ENCODE measurements around the gene ABCC3.
"Not testable (repeated sequence)": the region's sequence is repeated elsewhere in the genome, so short reads cannot be mapped to it uniquely, and the experiment has no call there.

Gene ABCC3

DNA sequence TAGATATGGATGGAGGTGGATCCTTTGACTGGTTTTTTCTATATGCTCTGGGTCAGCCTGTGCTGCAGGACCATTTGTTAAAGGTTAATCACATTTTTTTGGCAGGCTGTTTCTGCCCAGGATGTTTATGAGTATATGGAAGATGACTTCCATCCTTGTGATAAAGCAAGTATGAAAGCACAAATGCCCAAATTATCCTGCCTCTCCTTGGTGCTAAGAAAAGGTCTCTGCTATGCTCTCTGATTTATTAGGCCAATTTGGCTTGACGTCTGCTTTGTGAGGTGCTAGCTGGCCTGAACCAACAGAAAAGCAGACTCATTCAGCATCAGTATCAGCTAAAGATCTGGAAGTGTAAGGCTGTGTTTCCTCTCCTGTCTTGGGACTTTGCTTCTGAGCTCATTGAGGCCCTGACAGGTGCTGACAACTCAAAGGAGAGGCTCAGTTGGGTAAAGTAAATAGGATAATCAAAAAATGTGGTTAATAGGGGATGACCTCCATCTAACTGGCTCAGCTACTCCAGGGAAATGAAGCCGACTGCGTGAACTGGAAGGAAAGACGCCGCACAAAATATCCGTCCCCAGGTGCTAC, 57.9 kb downstream of the ABCC3 start:
- Histone ChIP-seq H3K36me3 (ENCODE audit: control insufficient read depth, low read depth, low read length) (peaks cover 38% of the 10 kb centered on the region), H3K4me3 (ENCODE audit: low read length) (no peak overlapping the region), H3K4me1 (ENCODE audit: control insufficient read depth, low read depth, low read length) (peaks cover 11% of the 10 kb centered on the region), H3K27ac (ENCODE audit: low read length) (no peak overlapping the region), H3K9ac (ENCODE audit: low read length) (no peak overlapping the region), H3K9me3 (ENCODE audit: control insufficient read depth, low read depth, low read length) (no peaks in the 10 kb centered on the region), H3K27me3 (ENCODE audit: control insufficient read depth, insufficient read depth, low read length) (no peaks in the 10 kb centered on the region)

GRCh38 chr17:50693036-50693682, 58.5 kb downstream of the ABCC3 start:
- Histone ChIP-seq H3K4me1 (ENCODE audit: control insufficient read depth, low read depth, low read length) (peaks cover 11% of the 10 kb centered on the region), H3K36me3 (ENCODE audit: control insufficient read depth, low read depth, low read length) (peaks cover 45% of the 10 kb centered on the region), H3K9ac (ENCODE audit: low read length) (no peak overlapping the region), H3K27ac (ENCODE audit: low read length) (no peak overlapping the region), H3K27me3 (ENCODE audit: control insufficient read depth, insufficient read depth, low read length) (no peaks in the 10 kb centered on the region), H3K9me3 (ENCODE audit: control insufficient read depth, low read depth, low read length) (no peaks in the 10 kb centered on the region), H3K4me3 (ENCODE audit: low read length) (no peak overlapping the region)

GRCh38 chr17:50696365-50696879, 61.7 kb downstream of the ABCC3 start:
- H3K9ac ChIP-seq (ENCODE audit: low read length), result no peak overlapping the region
- peaks cover 70% of the 10 kb centered on the region for H3K36me3 ChIP-seq (ENCODE audit: control insufficient read depth, low read depth, low read length)
- no peak overlapping the region for H3K4me3 ChIP-seq (ENCODE audit: low read length)
- no peaks in the 10 kb centered on the region for H3K9me3 ChIP-seq (ENCODE audit: control insufficient read depth, low read depth, low read length)
- no peaks in the 10 kb centered on the region for H3K27me3 ChIP-seq (ENCODE audit: control insufficient read depth, insufficient read depth, low read length)
- no peak overlapping the region for H3K27ac ChIP-seq (ENCODE audit: low read length)
- H3K4me1 ChIP-seq (ENCODE audit: control insufficient read depth, low read depth, low read length), result no peaks in the 10 kb centered on the region

DNA sequence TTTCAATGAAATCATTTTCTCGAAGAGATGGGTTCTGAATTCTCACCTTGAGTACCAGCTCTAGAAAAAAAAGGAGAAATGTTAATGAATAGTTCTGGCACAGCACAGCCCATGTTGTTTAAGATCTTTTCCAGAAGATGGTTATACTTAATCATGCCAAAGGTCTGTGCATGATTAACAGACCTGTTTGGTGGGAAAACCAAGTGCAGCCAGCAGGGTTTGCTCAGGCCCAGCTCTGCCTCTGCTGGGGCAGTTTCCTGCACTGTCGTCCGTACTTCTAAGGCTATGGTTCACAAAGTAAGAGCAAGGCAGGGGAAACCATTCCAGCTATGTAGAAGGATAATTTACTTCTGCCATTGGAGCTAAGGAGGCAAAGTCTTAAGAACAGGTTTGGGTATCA, 62.4 kb downstream of the ABCC3 start:
- H3K9me3 ChIP-seq (ENCODE audit: control insufficient read depth, low read depth, low read length), result no peaks in the 10 kb centered on the region
- H3K4me1 ChIP-seq (ENCODE audit: control insufficient read depth, low read depth, low read length), result no peaks in the 10 kb centered on the region
- no peak overlapping the region for H3K4me3 ChIP-seq (ENCODE audit: low read length)
- no peak overlapping the region for H3K27ac ChIP-seq (ENCODE audit: low read length)
- H3K27me3 ChIP-seq (ENCODE audit: control insufficient read depth, insufficient read depth, low read length), result no peaks in the 10 kb centered on the region
- no peak overlapping the region for H3K9ac ChIP-seq (ENCODE audit: low read length)
- peaks cover 70% of the 10 kb centered on the region for H3K36me3 ChIP-seq (ENCODE audit: control insufficient read depth, low read depth, low read length)

DNA sequence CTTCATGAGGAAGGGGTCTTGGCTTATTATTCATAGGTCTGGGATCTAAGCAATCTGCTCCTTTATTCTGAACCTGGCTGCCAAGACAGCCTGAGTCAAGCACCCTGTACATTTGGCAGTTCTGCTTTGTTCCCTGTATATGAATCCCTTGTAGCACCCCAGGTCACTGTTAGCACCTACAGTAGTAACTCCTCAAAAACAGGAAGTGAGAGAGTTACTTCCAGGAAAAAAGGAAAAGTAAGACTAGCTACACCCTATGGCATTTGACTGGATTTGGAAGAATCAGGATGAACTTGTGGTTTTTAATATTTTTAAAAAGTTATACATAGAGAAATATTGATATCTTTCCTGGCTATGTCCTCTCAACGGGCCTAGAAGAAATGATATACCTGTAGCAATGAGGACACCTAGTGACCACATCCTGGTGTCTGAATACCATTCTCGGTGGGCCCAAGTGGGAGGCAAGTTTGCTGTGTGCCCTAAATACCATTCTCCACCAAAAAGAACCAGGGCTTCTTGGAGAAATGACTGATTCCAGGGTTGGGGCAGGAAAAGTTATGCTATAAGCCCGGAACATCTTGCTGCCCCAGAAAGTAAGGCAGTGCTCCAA, 63.1 kb downstream of the ABCC3 start:
- Histone ChIP-seq H3K4me3 (ENCODE audit: low read length) (no peak overlapping the region), H3K27me3 (ENCODE audit: control insufficient read depth, insufficient read depth, low read length) (no peaks in the 10 kb centered on the region), H3K4me1 (ENCODE audit: control insufficient read depth, low read depth, low read length) (no peaks in the 10 kb centered on the region), H3K36me3 (ENCODE audit: control insufficient read depth, low read depth, low read length) (peaks cover 66% of the 10 kb centered on the region), H3K9ac (ENCODE audit: low read length) (no peak overlapping the region), H3K27ac (ENCODE audit: low read length) (no peak overlapping the region), H3K9me3 (ENCODE audit: control insufficient read depth, low read depth, low read length) (no peaks in the 10 kb centered on the region)

DNA sequence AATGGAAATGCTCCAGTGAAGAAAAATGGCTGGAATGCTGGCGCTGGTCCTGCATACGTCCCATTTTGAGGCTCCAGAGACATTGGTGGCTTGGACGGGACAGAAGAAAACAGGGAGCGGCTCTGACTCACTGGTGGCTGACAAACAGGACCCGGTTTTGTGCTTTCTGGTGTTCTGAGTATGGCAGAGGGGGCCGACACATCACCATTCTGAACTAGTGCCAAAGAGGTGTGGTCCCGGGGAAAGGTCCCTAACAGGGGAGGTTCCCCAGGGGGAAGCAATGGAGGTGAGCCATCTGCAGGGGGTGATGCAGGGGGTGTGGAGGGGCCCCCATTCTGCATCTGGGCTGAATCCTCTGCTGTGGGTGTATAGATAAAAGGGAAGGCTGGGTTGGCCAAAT, 64.7 kb downstream of the ABCC3 start:
- no peak overlapping the region for H3K9ac ChIP-seq (ENCODE audit: low read length)
- no peaks in the 10 kb centered on the region for H3K4me1 ChIP-seq (ENCODE audit: control insufficient read depth, low read depth, low read length)
- H3K27me3 ChIP-seq (ENCODE audit: control insufficient read depth, insufficient read depth, low read length), result no peaks in the 10 kb centered on the region
- H3K36me3 ChIP-seq (ENCODE audit: control insufficient read depth, low read depth, low read length), result peaks cover 64% of the 10 kb centered on the region
- no peaks in the 10 kb centered on the region for H3K9me3 ChIP-seq (ENCODE audit: control insufficient read depth, low read depth, low read length)
- no peak overlapping the region for H3K4me3 ChIP-seq (ENCODE audit: low read length)
- no peak overlapping the region for H3K27ac ChIP-seq (ENCODE audit: low read length)

DNA sequence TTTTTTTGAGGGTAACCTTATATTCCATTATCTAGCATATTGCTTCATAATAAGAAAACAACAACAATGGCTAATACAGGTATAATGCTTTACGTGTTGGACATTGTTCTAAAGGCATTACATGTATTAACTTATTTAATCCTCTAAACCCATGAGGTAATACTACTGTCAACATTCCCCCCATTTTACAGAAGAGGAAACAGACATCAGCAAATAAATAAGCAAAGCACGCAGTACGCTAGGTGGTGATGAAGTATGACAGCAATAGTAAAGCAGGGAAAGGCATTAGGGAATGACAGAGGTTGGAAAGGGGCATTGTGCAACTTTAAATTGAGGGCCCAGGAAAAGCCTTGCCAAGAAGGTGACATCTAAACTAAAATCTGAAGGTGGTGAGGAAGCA, 68.5 kb downstream of the ABCC3 start:
- Histone ChIP-seq H3K36me3 (ENCODE audit: control insufficient read depth, low read depth, low read length) (peaks cover 29% of the 10 kb centered on the region), H3K9ac (ENCODE audit: low read length) (no peak overlapping the region), H3K9me3 (ENCODE audit: control insufficient read depth, low read depth, low read length) (no peaks in the 10 kb centered on the region), H3K4me3 (ENCODE audit: low read length) (no peak overlapping the region), H3K27ac (ENCODE audit: low read length) (no peak overlapping the region), H3K27me3 (ENCODE audit: control insufficient read depth, insufficient read depth, low read length) (no peaks in the 10 kb centered on the region), H3K4me1 (ENCODE audit: control insufficient read depth, low read depth, low read length) (peaks cover 3% of the 10 kb centered on the region)

- peak within 1 kb of the TSS; percentile 87 for H3K27ac ChIP-seq (ENCODE audit: low read length)
- peaks cover 8% of the 10 kb centered on the region for H3K4me1 ChIP-seq (ENCODE audit: control insufficient read depth, low read depth, low read length)
- H3K27me3 ChIP-seq (ENCODE audit: control insufficient read depth, insufficient read depth, low read length), result no peaks in the 10 kb centered on the region
- H3K4me3 ChIP-seq (ENCODE audit: low read length), result peak within 1 kb of the TSS; percentile 92
- no peaks in the 10 kb centered on the region for H3K9me3 ChIP-seq (ENCODE audit: control insufficient read depth, low read depth, low read length)
- peak within 1 kb of the TSS; percentile 73 for H3K9ac ChIP-seq (ENCODE audit: low read length)
- peaks cover 3% of the 10 kb centered on the region for H3K36me3 ChIP-seq (ENCODE audit: control insufficient read depth, low read depth, low read length)
Measured at GRCh38 chr17:50707289-50708049, 72.8 kb downstream of the ABCC3 start, which contains the start of gene ANKRD40. ANKRD40 (minus strand) TSS chr17:50707914; CDS start chr17:50707654, 260 bp downstream.

DNA sequence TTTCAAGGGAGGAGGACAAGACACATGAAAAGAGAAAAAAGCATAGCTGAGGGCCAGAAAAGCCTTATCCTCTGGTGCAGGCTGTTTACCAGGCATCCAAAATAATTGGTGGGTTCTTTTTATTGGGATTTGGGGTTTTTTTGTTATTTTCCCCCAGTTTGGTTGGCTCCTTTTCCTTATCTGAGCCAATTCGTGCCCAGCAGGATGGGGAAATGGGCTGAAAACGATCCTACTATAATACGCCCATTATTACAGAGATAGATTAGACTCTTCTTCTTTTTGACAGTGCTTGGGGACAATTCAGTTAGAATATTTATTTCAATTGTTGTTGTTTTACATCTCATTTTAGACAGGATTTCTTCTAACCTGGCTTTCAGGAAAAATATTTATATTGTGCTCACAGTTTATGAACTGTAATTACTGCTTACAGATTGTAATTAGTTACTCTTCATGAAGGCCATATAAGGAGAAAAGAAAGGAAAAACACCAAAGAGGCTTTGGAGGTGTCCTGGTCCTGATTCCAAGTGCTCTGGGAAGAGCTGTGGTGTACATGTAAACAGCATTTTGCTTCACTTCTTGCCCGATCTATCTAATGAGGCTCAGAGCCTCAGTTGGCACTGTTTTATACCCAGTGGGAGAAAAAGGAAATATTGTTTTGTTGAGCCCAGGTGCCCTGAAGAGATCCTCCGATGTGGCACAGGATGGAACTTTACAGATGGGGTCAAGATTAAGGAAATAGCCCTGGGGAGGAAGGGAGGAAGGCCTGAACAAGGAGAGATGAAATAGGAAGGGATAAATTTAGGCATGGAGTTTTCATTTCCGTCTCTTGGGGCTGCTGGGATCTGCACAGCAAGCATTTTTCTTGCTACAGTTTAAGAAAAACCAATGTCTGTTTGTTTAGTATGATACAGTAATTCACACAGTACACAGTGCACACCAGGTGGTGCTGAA, 73.6 kb downstream of the ABCC3 start:
- peaks cover 3% of the 10 kb centered on the region for H3K36me3 ChIP-seq (ENCODE audit: control insufficient read depth, low read depth, low read length)
- no peaks in the 10 kb centered on the region for H3K9me3 ChIP-seq (ENCODE audit: control insufficient read depth, low read depth, low read length)
- H3K4me1 ChIP-seq (ENCODE audit: control insufficient read depth, low read depth, low read length), result peaks cover 8% of the 10 kb centered on the region
- peak overlapping the region; percentile 92 for H3K4me3 ChIP-seq (ENCODE audit: low read length)
- no peaks in the 10 kb centered on the region for H3K27me3 ChIP-seq (ENCODE audit: control insufficient read depth, insufficient read depth, low read length)
- H3K27ac ChIP-seq (ENCODE audit: low read length), result peak overlapping the region; percentile 87
- H3K9ac ChIP-seq (ENCODE audit: low read length), result peak overlapping the region; percentile 73

DNA sequence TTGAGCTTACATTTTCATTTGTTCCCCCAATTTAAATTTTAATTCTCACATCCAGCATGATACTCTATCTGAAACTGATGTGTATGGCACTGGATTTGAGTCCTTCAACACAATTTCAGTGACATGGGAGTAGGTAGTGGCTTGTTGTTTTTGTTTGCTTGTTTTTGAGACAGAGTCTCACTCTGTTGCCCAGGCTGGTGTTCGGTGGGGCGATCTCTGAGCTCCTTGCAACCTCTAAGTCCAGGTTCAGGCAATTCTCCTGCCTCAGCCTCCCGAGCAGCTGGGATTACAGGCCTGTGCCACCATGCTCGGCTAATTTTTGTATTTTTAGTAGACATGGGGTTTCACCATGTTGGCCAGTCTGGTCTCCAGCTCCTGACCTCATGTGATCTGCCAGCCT, 74.4 kb downstream of the ABCC3 start:
- not testable (repeated sequence) for H3K9ac ChIP-seq (ENCODE audit: low read length); H3K4me3 ChIP-seq (ENCODE audit: low read length); H3K27ac ChIP-seq (ENCODE audit: low read length); H3K27me3 ChIP-seq (ENCODE audit: control insufficient read depth, insufficient read depth, low read length); H3K36me3 ChIP-seq (ENCODE audit: control insufficient read depth, low read depth, low read length); H3K9me3 ChIP-seq (ENCODE audit: control insufficient read depth, low read depth, low read length); H3K4me1 ChIP-seq (ENCODE audit: control insufficient read depth, low read depth, low read length)
